Ishikawa (cell line): ENCODE data around the gene EPS15.
A peak's percentile ranks its signal among the peaks of the same experiment; 100 is the strongest.

Experiments
- CEBPB ChIP-seq: IDR thresholded peaks from 2 replicates; pipeline ENCODE4 v1.6.1; 2012
- CREB1 ChIP-seq: IDR thresholded peaks from 2 replicates; pipeline ENCODE4 v1.6.1; 2012; ENCODE audit warnings: low read depth
- EGR1 ChIP-seq: IDR thresholded peaks from 2 replicates; pipeline ENCODE4 v1.6.1; 2012
- EP300 ChIP-seq: IDR thresholded peaks from 2 replicates; pipeline ENCODE4 v1.6.1; 2012; ENCODE audit warnings: borderline replicate concordance
- FOXM1 ChIP-seq: IDR thresholded peaks from 2 replicates; pipeline ENCODE4 v1.6.1; 2012; ENCODE audit warnings: low read depth, borderline replicate concordance
- NFIC ChIP-seq: IDR thresholded peaks from 2 replicates; pipeline ENCODE4 v1.6.1; 2012
- RAD21 ChIP-seq: IDR thresholded peaks from 2 replicates; pipeline ENCODE4 v1.6.1; 2012; ENCODE audit warnings: low read depth
- TAF1 ChIP-seq: IDR thresholded peaks from 2 replicates; pipeline ENCODE4 v1.6.1; 2012; ENCODE audit warnings: low read depth, mild to moderate bottlenecking
- TCF12 ChIP-seq: IDR thresholded peaks from 2 replicates; pipeline ENCODE4 v1.6.1; 2012; ENCODE audit warnings: low read depth
- TEAD4 ChIP-seq: IDR thresholded peaks from 2 replicates; pipeline ENCODE4 v1.6.1; 2012
- YY1 ChIP-seq: IDR thresholded peaks from 2 replicates; pipeline ENCODE4 v1.6.1; 2012; ENCODE audit warnings: low read depth
- ZBTB7A ChIP-seq: IDR thresholded peaks from 2 replicates; pipeline ENCODE4 v1.6.1; 2012; ENCODE audit warnings: low read depth
- TF ChIP-seq, protein P1 (sequence below): IDR thresholded peaks from 2 replicates; pipeline ENCODE4 v1.6.1; 2012
- TF ChIP-seq, protein P2 (sequence below): IDR thresholded peaks from 2 replicates; pipeline ENCODE4 v1.6.1; 2012
- TF ChIP-seq, protein P3 (sequence below): IDR thresholded peaks from 2 replicates; pipeline ENCODE4 v1.6.1; 2012; ENCODE audit warnings: low read depth, mild to moderate bottlenecking

Gene EPS15

DNA sequence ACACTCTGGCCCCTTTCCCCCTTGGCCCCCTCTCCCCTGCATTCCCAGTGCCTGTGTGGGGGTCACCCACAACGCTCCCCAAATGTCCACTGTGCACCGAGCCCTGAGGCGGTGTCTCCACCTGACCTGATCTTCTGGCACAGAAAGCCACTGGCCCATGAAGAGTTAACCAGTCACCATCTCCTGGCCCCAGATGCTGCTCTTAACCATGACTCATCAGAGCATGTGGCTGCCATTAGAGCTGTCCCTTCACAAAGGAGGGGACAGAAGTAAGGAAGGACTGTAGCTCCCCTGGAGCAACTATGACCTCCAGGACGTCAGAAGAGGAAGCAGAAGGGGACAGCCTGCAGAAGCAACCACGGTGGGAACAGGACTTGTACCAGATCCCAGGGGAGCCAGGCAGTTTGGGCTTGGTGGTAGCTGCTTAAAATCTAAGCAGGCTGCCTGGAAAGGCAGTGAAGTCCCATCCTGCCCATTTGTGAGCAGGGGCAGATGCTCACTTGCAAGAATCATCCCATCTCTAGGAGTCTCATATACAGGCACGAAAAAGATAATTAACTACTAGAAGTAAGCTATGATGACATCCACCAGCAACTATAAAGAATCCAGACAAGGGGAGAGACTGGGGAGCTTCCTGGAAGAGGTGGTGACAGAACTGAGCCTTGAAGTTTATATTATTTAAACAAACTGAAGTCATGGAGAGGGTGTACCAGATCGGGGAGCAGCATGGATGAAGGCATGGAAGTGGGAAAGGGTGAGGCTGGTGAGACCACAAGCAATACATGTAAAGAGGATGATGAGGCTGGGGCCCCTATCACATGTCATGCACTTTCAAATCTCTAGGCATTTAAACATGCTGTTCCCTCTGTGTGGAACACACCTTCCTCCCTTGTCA is 187.6 kb downstream of the EPS15 start:
- TF ChIP-seq, protein P1, sequence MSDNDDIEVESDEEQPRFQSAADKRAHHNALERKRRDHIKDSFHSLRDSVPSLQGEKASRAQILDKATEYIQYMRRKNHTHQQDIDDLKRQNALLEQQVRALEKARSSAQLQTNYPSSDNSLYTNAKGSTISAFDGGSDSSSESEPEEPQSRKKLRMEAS = peak; percentile 86
- TF ChIP-seq YY1 (peak; percentile 80), TAF1 (0 out of 2 replicates have a peak, but pooled peaks have one; percentile 23), EGR1 (no peak), CREB1 (no peak), NFIC (peak; percentile 42; the same call in 1 of the 2 replicates)
- TF ChIP-seq, protein P2, sequence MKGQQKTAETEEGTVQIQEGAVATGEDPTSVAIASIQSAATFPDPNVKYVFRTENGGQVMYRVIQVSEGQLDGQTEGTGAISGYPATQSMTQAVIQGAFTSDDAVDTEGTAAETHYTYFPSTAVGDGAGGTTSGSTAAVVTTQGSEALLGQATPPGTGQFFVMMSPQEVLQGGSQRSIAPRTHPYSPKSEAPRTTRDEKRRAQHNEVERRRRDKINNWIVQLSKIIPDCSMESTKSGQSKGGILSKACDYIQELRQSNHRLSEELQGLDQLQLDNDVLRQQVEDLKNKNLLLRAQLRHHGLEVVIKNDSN = peak; percentile 59

DNA sequence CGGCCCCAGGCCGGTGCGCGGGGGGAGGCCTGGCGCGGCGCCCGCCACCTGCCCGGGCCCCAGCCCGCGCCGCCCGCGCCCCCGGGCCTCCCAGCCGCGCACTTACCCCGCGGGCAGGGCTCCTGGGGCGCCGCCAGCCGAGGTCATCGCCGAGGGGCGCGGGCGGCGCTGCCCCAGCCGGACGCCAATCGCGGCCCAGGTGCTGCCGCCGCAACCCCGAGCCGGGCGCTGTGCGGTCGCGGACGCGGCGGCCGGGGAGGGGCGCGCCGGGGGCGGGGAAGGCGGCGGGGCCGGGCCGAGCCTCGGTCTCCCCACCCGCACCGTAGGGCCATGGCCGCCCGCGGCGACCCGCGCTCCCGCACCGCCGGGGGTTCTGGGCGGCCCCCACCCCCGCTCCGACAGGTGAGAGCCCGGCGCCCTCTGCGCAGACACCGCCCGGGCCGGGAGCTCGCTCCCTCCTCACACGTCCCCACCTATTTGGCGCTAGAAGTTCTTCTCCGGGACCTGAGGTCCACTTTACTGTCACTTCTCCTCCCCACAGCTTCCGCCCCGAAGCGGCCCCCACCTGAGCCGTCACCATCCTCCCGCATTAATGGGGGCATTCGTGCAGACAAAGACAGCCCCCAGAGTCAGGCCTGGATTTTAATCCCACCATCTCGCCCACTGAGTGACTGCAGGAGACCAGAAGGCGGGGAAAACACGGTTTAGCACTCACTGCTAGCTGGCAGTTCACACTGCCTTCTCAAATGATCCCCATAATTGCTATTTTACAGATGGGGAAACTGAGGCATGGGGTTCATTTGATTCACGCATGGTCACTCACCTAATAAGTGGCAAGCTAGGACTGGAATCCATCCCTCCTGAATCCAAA is 188.5 kb downstream of the EPS15 start, which contains the start of gene TTC39A:
Gene TTC39A (minus strand): TSS at position 232 of the 871 bp plus-strand sequence. CDS start 85 bp downstream, at position 147.
- no peak for TF ChIP-seq RAD21

DNA sequence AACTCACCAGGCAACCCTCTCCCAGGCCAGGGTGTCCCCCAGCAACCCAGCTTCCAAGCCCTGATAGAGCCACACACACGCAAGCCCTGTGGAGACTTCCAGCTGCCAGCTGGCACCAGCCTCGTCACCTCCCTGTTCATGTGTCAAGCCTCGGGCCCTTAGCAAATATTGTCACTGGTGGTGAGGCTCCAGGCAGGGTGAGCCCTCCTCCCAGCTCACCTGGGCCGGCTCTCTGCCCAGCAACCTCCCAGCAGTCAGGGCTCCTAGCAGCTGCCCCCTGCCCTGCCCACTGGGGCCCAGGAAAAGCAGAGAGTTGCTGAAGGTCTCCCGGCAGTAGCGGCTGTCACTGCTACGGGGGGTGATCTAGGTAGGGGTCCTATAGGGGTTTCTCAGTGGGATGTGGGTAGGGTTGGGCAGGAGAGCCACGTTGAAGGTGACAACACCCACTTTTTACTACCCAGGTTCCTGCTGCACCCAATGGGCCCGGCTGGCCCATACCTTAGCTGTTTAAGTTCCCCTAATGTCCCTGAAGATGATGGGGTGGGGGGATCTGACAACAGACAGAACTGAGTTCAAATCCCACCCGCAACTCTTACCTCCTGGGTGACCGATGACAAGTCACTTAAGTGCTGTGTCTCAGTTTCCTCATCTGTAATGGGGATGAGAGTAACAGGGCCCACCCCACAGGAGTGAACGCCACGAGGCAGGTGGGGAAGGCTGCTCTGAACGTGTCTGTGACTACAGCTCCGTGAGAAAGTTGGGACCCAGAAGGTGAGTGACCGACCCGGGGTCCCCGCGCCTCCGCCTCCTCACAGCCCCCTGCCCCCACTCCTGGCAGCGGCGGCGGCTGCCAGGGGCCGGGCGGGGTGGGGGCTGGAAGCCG is 189.4 kb downstream of the EPS15 start:
- no peak for TF ChIP-seq CEBPB

DNA sequence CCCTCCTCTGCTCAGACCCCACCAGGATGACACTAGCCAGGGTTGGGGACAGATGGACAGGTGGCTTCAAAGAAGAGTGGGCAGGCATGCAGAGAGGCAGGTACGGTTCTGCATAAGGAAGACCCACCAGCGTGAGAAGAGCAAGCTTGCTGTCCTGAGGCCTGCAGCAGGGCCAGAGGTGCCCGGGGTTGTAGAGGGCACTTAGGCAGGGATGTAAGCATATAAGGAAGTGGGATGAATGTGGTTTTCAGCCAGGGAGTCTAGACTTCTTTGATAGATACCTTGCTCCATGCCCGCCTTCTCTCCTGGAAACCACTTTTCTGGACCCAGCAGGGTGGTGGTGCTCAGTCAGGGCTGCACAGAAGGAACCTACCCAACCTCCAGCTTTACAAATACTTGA is 190.1 kb downstream of the EPS15 start:
- TF ChIP-seq, protein P3, sequence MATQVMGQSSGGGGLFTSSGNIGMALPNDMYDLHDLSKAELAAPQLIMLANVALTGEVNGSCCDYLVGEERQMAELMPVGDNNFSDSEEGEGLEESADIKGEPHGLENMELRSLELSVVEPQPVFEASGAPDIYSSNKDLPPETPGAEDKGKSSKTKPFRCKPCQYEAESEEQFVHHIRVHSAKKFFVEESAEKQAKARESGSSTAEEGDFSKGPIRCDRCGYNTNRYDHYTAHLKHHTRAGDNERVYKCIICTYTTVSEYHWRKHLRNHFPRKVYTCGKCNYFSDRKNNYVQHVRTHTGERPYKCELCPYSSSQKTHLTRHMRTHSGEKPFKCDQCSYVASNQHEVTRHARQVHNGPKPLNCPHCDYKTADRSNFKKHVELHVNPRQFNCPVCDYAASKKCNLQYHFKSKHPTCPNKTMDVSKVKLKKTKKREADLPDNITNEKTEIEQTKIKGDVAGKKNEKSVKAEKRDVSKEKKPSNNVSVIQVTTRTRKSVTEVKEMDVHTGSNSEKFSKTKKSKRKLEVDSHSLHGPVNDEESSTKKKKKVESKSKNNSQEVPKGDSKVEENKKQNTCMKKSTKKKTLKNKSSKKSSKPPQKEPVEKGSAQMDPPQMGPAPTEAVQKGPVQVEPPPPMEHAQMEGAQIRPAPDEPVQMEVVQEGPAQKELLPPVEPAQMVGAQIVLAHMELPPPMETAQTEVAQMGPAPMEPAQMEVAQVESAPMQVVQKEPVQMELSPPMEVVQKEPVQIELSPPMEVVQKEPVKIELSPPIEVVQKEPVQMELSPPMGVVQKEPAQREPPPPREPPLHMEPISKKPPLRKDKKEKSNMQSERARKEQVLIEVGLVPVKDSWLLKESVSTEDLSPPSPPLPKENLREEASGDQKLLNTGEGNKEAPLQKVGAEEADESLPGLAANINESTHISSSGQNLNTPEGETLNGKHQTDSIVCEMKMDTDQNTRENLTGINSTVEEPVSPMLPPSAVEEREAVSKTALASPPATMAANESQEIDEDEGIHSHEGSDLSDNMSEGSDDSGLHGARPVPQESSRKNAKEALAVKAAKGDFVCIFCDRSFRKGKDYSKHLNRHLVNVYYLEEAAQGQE = no peak
- TF ChIP-seq, protein P2 = no peak
- TF ChIP-seq ZBTB7A (no peak), TCF12 (no peak), TAF1 (no peak), RAD21 (no peak)

DNA sequence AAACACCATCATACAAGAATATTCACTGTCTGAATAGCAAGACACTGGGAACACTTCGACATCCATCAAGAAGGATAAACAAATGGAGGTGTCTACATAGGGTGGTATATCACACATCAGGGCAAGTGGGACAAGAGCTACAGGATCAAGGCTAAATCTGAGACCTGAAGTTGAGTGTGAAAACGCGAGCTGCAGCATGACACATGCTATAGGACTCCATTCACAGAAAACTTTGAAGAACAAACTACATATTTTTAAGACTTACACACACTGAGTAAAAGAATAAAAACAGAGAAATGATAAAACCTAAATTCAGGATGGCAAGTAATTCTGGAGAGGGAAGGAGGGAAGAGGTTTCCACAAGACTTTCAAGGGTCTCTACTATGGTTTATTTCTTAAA is 190.8 kb downstream of the EPS15 start:
- TF ChIP-seq, protein P2 = no peak
- TF ChIP-seq CREB1 (no peak), CEBPB (no peak), FOXM1 (no peak), TCF12 (no peak), YY1 (no peak), TAF1 (no peak), NFIC (no peak), EGR1 (no peak), EP300 (no peak), RAD21 (no peak), TEAD4 (no peak), ZBTB7A (no peak)
- TF ChIP-seq, protein P3 = no peak
- TF ChIP-seq, protein P1 = no peak
